Breast epithelium (tissue), 4 donors: ENCODE data around the gene SMARCAL1. TPM values are rescaled to one million over a fixed set of nuclear protein-coding genes. Genes with fewer than 3 reads are reported as not detected.

Experiments
- DNase-seq, 2 donors: peaks; one replicate each; pipeline ENCODE4 v3.0.0-alpha.2; 2019; ENCODE audit warnings: low spot score in 2 of 2
- H3K27ac ChIP-seq, 2 donors: fragments of 200-600 bp; sonication (generic) in 1 of 2; one replicate each; pipeline ENCODE4 v1.5.1; 2016 to 2019; ENCODE audit warnings: mild to moderate bottlenecking in 1 of 2
- H3K27me3 ChIP-seq, 2 donors: fragments of 200-600 bp; sonication (generic) in 1 of 2; one replicate each; pipeline versions ENCODE4 v1.5.1 to v1.6.0; 2017 to 2019; ENCODE audit warnings: control low read depth in 1 of 2, mild to moderate bottlenecking in 1 of 2
- H3K36me3 ChIP-seq: fragments of 200-600 bp; one replicate; pipeline ENCODE4 v1.5.1; 2019
- H3K4me1 ChIP-seq, 2 donors: fragments of 200-600 bp; sonication (generic); one replicate each; pipeline ENCODE4 v1.5.1; 2016 to 2019; ENCODE audit warnings: control low read depth in 1 of 2
- H3K4me3 ChIP-seq, 3 donors: fragments of 200-600 bp; sonication (generic); 1 replicate in 2 of 3; 2 replicates in 1 of 3; pipeline ENCODE4 v1.5.1; 2016 to 2019; ENCODE audit warnings: mild to moderate bottlenecking in 3 of 3, moderate library complexity in 2 of 3
- H3K9me3 ChIP-seq, 2 donors: fragments of 200-600 bp; sonication (generic) in 1 of 2; one replicate each; pipeline ENCODE4 v1.5.1; 2016 to 2019; ENCODE audit warnings: control low read depth in 1 of 2
- POLR2A ChIP-seq: fragments of 450-650 bp; IDR thresholded peaks from one replicate; pipeline ENCODE4 v1.6.1; 2016; ENCODE audit warnings: antibody characterized with exemption, mild to moderate bottlenecking, moderate library complexity
- POLR2AphosphoS5 ChIP-seq, 3 donors: sonication (generic); formaldehyde crosslinking; IDR thresholded peaks; one replicate each; pipeline ENCODE4 v1.6.1; 2017; ENCODE audit warnings: antibody characterized with exemption in 3 of 3
- intact Hi-C: fragments of 100-400 bp; cut with DNase I; formaldehyde crosslinking; loops from one replicate; pipeline ENCODE4 v1.15.1; 2023; ENCODE audit warnings: low total_unique reads
- total RNA-seq, 3 donors: library from RNA; depleted of rRNA; stranded (reverse); fragments of >200 nt; gene quantifications; one replicate each; pipeline ENCODE4 v1.1.0, GENCODE V29; 2016
- TF ChIP-seq, protein P1 (sequence below), 3 donors: fragments of 450-650 bp; IDR thresholded peaks; one replicate each; pipeline ENCODE4 v1.5.1; 2016 to 2017; ENCODE audit warnings: antibody characterized with exemption in 3 of 3, mild to moderate bottlenecking in 3 of 3, moderate library complexity in 3 of 3

SMARCAL1 gene
- total RNA-seq, 3 donors from 2014 or later: 12.0 to 28.1 (median 20.6) TPM

- intact Hi-C loops: no loop called here
- peaks cover 8 to 70% of the 10 kb centered on the region in 2 donors for H3K27me3 ChIP-seq
- TF ChIP-seq, protein P1, sequence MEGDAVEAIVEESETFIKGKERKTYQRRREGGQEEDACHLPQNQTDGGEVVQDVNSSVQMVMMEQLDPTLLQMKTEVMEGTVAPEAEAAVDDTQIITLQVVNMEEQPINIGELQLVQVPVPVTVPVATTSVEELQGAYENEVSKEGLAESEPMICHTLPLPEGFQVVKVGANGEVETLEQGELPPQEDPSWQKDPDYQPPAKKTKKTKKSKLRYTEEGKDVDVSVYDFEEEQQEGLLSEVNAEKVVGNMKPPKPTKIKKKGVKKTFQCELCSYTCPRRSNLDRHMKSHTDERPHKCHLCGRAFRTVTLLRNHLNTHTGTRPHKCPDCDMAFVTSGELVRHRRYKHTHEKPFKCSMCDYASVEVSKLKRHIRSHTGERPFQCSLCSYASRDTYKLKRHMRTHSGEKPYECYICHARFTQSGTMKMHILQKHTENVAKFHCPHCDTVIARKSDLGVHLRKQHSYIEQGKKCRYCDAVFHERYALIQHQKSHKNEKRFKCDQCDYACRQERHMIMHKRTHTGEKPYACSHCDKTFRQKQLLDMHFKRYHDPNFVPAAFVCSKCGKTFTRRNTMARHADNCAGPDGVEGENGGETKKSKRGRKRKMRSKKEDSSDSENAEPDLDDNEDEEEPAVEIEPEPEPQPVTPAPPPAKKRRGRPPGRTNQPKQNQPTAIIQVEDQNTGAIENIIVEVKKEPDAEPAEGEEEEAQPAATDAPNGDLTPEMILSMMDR (IDR thresholded peaks at IDR 0.05): no peak
- TF ChIP-seq POLR2AphosphoS5 (IDR thresholded peaks at IDR 0.05) (no peak), POLR2A (no peak)
Measured at GRCh38 chr2:216369821-216370220, 42.5 kb upstream of the SMARCAL1 start.

DNA sequence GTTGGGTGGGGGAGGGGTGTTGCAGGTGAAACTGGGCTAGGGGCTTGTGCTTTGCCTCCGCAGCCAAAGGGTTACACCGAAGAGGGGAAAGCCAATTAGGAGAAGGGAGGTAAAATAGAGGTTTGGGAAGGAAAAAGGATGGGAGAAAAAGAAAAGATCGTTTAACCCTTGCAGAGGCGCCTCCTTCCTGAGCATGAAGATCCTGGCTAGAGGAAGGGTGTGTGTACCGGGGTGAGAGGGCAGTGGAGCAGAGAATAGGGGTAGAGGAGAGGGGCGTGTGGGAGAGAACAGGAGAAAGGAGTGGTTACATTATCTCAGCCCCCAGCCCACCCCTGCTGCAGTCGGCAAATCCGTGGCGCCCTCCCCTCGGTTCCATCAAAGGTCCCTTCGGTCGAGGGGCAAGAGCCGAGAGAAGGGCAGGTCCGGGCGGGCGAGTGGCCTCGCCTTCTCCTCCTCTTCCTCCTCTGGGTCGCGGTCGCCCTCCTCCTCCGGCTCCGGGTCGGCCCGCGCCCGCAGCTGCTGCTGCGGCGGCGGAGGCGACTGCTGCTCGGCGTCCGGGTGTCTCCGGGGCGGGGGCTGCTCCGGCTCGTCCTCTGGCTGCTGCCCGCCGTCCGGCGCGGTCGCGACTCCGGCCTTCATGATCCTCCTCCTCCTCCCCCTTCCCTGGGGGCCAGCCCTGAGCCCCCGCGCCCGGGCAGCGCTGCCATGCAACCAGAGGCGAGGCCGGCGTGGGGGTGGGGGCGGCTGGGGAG, 41.1 kb upstream of the SMARCAL1 start:
- no peaks in the 10 kb centered on the region for H3K36me3 ChIP-seq
- no peaks in the 10 kb centered on the region for H3K9me3 ChIP-seq
- H3K4me3 ChIP-seq: peak overlapping the region in 2 of 3 donors; percentile 33 to 53
- intact Hi-C loops: no loop called here
- DNase-seq: no peak
- H3K4me1 ChIP-seq: peaks cover 0 to 7% of the 10 kb centered on the region in 2 donors
- TF ChIP-seq, protein P1 (IDR thresholded peaks at IDR 0.05): no peak
- TF ChIP-seq POLR2A (no peak), POLR2AphosphoS5 (IDR thresholded peaks at IDR 0.05) (no peak)
- H3K27ac ChIP-seq: no peak overlapping the region
- peaks cover 8 to 63% of the 10 kb centered on the region in 2 donors for H3K27me3 ChIP-seq

More at GRCh38 chr2:216369821-216370220, 42.5 kb upstream of the SMARCAL1 start:
- peaks cover 0 to 7% of the 10 kb centered on the region in 2 donors for H3K4me1 ChIP-seq
- no peak overlapping the region for H3K27ac ChIP-seq
- no peak overlapping the region for H3K4me3 ChIP-seq
- DNase-seq: no peak
- no peaks in the 10 kb centered on the region for H3K9me3 ChIP-seq
- H3K36me3 ChIP-seq: no peaks in the 10 kb centered on the region

DNA sequence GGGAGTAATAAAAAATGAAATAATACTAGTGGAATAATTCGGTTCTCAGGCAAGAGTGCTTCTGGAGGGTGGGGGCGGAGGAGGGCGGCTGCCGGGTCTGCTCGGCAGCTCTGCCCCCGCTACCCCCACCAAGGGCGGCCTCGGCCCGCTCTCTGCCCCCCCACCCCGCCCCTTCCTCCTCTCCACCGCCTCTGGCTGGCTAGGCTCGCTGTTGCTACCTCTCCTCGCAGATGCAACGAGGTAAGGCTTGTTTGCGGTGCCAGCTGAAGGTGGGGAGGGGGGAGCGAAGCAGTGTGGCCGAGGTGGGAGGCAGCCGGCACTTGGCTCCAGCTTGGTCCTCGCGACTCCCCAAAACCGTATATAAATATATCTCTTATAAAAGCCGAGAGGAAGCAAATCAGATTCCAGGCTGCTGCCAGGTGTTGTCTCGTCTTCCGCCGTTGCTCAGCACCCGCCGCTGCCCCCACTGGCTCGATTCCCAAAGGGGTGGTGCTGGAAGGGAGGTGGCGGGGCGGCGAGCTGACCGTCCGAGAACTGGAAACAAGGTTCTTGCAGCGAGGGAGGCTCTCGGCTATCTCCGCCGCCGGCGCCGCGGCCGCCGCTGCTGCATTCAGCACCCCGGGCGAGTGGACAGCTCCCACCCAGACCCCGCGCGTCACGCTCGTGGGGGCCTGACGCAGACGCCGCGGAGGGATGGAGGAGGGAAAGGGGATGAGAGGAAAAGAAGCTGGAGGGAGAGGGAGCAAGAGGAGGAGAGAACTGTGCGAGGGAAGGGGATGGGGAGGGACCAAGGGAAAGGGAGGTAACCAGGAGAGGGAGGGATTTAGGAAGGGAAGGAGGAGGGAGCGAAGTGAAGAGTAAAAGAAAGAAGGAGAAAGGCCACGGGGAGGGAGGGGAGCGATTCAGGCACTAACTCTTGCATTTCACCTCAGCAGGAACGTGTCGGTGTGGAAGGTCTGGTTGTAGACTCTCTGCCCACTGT, 40.3 kb upstream of the SMARCAL1 start, which contains the start of gene MARCHF4:
Gene MARCHF4 (minus strand): TSS at position 763 of the 982 bp plus-strand sequence. CDS start 2,223 bp downstream, outside the sequence.
- TF ChIP-seq POLR2A (no peak), POLR2AphosphoS5 (IDR thresholded peaks at IDR 0.05) (peak in 1 of 3 donors; percentile 46)

GRCh38 chr2:216372761-216373291, 39.5 kb upstream of the SMARCAL1 start:
- Histone ChIP-seq H3K4me3 (no peak overlapping the region), H3K27ac (no peak overlapping the region), H3K27me3 (peaks cover 8 to 57% of the 10 kb centered on the region in 2 donors), H3K9me3 (no peaks in the 10 kb centered on the region), H3K36me3 (no peaks in the 10 kb centered on the region), H3K4me1 (peaks cover 0 to 7% of the 10 kb centered on the region in 2 donors)
- intact Hi-C loops: no loop called here
- TF ChIP-seq POLR2AphosphoS5 (IDR thresholded peaks at IDR 0.05) (no peak), POLR2A (no peak)
- TF ChIP-seq, protein P1 (IDR thresholded peaks at IDR 0.05): no peak
- no peak for DNase-seq

More for the DNA sequence above, 40.3 kb upstream of the SMARCAL1 start, which contains the start of gene MARCHF4:
- Histone ChIP-seq H3K9me3 (no peaks in the 10 kb centered on the region), H3K27me3 (peaks cover 8 to 57% of the 10 kb centered on the region in 2 donors), H3K36me3 (no peaks in the 10 kb centered on the region), H3K27ac (no peak within 1 kb of the TSS), H3K4me1 (peaks cover 0 to 7% of the 10 kb centered on the region in 2 donors), H3K4me3 (peak within 1 kb of the TSS in 2 of 3 donors; percentile 33 to 53)
- peak; percentile 32 to 66 for DNase-seq
- intact Hi-C loops: no loop called here

DNA sequence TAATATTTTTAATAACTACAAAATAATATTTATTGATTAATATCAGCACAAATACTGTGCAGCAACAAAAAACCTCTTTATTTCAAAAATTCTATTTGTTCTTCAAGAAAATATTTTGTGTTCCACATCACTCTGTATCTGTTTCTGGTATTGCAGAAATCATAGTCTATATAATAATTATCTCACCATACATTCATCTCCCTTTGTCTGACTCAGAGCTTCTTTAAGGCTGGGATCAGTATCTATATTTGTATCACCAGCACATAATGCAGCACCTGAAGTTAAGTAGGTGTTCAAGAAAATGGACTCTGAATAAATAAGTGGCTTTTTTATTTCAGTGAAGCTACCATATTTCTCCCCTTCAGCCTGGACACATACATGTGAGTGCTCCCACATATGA, 38.4 kb upstream of the SMARCAL1 start:
- H3K4me3 ChIP-seq: no peak overlapping the region
- no peaks in the 10 kb centered on the region for H3K9me3 ChIP-seq
- no peak for TF ChIP-seq POLR2AphosphoS5 (IDR thresholded peaks at IDR 0.05)
- TF ChIP-seq POLR2A: no peak
- TF ChIP-seq, protein P1 (IDR thresholded peaks at IDR 0.05): no peak
- H3K36me3 ChIP-seq: no peaks in the 10 kb centered on the region
- H3K4me1 ChIP-seq: peaks cover 0 to 7% of the 10 kb centered on the region in 2 donors
- intact Hi-C loops: no loop called here
- H3K27ac ChIP-seq: no peak overlapping the region
- DNase-seq: no peak
- peaks cover 8 to 52% of the 10 kb centered on the region in 2 donors for H3K27me3 ChIP-seq
